HUES64 (cell line): ENCODE data around the gene RAP2A.

Experiments used
- H3K27ac ChIP-seq: 2 replicates; pipeline ENCODE4 v1.7.0; 2013; ENCODE audit warnings: low read depth, low read length, inconsistent platforms
- H3K27me3 ChIP-seq: 2 replicates; pipeline ENCODE4 v1.6.1; 2013; ENCODE audit warnings: mild to moderate bottlenecking, low read length; ENCODE audit not compliant: insufficient read depth
- H3K36me3 ChIP-seq: 2 replicates; pipeline ENCODE4 v1.6.1; 2013; ENCODE audit warnings: mild to moderate bottlenecking, low read length; ENCODE audit not compliant: insufficient read depth
- H3K4me1 ChIP-seq: 2 replicates; pipeline ENCODE4 v1.6.1; 2013; ENCODE audit warnings: mild to moderate bottlenecking, low read length, moderate library complexity; ENCODE audit not compliant: insufficient read depth
- H3K4me3 ChIP-seq: 2 replicates; pipeline ENCODE4 v1.5.1; 2013; ENCODE audit warnings: mild to moderate bottlenecking, low read length, moderate library complexity
- H3K9ac ChIP-seq: 2 replicates; pipeline ENCODE4 v1.6.1; 2013; ENCODE audit warnings: mild to moderate bottlenecking, low read depth, low read length
- H3K9me3 ChIP-seq: 2 replicates; pipeline ENCODE4 v1.6.1; 2013; ENCODE audit warnings: low read depth, low read length; ENCODE audit not compliant: insufficient read depth
- WGBS: fragments of 150-250, 120-280 bp; methylation state at CpG from one replicate; pipeline ENCODE4 v1.1.7; 2013; ENCODE audit warnings: missing lambda C conversion rate; 5-methylcytosine and 5-hydroxymethylcytosine counted together

The RAP2A gene

GRCh38 chr13:97499181-97499580, 65.2 kb downstream of the RAP2A start:
- WGBS, result 94% methylated on average over 4 of the region's 4 CpGs
- Histone ChIP-seq H3K27ac (no peak overlapping the region), H3K4me1 (no peaks in the 10 kb centered on the region)

GRCh38 chr13:97502181-97502580, 68.2 kb downstream of the RAP2A start:
- Histone ChIP-seq H3K9ac (no peak overlapping the region), H3K9me3 (no peaks in the 10 kb centered on the region), H3K27me3 (no peaks in the 10 kb centered on the region), H3K4me1 (no peaks in the 10 kb centered on the region), H3K4me3 (no peak overlapping the region), H3K27ac (no peak overlapping the region), H3K36me3 (no peaks in the 10 kb centered on the region)
- 91% methylated on average over 4 of the region's 4 CpGs for WGBS

More at GRCh38 chr13:97499181-97499580, 65.2 kb downstream of the RAP2A start:
- H3K36me3 ChIP-seq, result no peaks in the 10 kb centered on the region
- H3K4me3 ChIP-seq, result no peak overlapping the region
- no peak overlapping the region for H3K9ac ChIP-seq
- no peaks in the 10 kb centered on the region for H3K27me3 ChIP-seq
- H3K9me3 ChIP-seq, result no peaks in the 10 kb centered on the region

- no peak overlapping the region for H3K4me3 ChIP-seq
- no peak overlapping the region for H3K27ac ChIP-seq
- no peaks in the 10 kb centered on the region for H3K27me3 ChIP-seq
- H3K9ac ChIP-seq, result no peak overlapping the region
- no peaks in the 10 kb centered on the region for H3K4me1 ChIP-seq
- H3K36me3 ChIP-seq, result no peaks in the 10 kb centered on the region
- H3K9me3 ChIP-seq, result no peaks in the 10 kb centered on the region
- WGBS, result 62% methylated on average over 1 of the region's 1 CpG
These were observed 68.7 kb downstream of the RAP2A start for GRCh38 chr13:97502706-97503105.

GRCh38 chr13:97505017-97505416, 71.0 kb downstream of the RAP2A start:
- Histone ChIP-seq H3K27me3 (no peaks in the 10 kb centered on the region), H3K27ac (no peak overlapping the region), H3K9ac (no peak overlapping the region), H3K36me3 (no peaks in the 10 kb centered on the region), H3K4me1 (no peaks in the 10 kb centered on the region), H3K9me3 (no peaks in the 10 kb centered on the region), H3K4me3 (no peak overlapping the region)
- WGBS, result 87% methylated on average over 1 of the region's 1 CpG

GRCh38 chr13:97506511-97506910, 72.5 kb downstream of the RAP2A start:
- 83% methylated on average over 4 of the region's 4 CpGs for WGBS

GRCh38 chr13:97512732-97513131, 78.8 kb downstream of the RAP2A start:
- Histone ChIP-seq H3K4me1 (no peaks in the 10 kb centered on the region), H3K27ac (no peak overlapping the region), H3K27me3 (no peaks in the 10 kb centered on the region), H3K36me3 (no peaks in the 10 kb centered on the region), H3K4me3 (no peak overlapping the region), H3K9me3 (no peaks in the 10 kb centered on the region; the same call in 1 of the 2 replicates), H3K9ac (no peak overlapping the region)
- 85% methylated on average over 3 of the region's 3 CpGs for WGBS

More at GRCh38 chr13:97506511-97506910, 72.5 kb downstream of the RAP2A start:
- Histone ChIP-seq H3K36me3 (no peaks in the 10 kb centered on the region), H3K4me1 (no peaks in the 10 kb centered on the region), H3K27me3 (no peaks in the 10 kb centered on the region), H3K9ac (no peak overlapping the region), H3K27ac (no peak overlapping the region), H3K4me3 (no peak overlapping the region), H3K9me3 (no peaks in the 10 kb centered on the region; the same call in 1 of the 2 replicates)

- Histone ChIP-seq H3K9ac (no peak overlapping the region), H3K36me3 (no peaks in the 10 kb centered on the region), H3K9me3 (no peaks in the 10 kb centered on the region; the same call in 1 of the 2 replicates), H3K4me1 (no peaks in the 10 kb centered on the region), H3K27me3 (no peaks in the 10 kb centered on the region), H3K4me3 (no peak overlapping the region), H3K27ac (no peak overlapping the region)
- WGBS, result 83% methylated on average over 1 of the region's 1 CpG
These were observed 81.7 kb downstream of the RAP2A start for GRCh38 chr13:97515643-97516042.

- no peak overlapping the region for H3K4me3 ChIP-seq
- no peaks in the 10 kb centered on the region for H3K4me1 ChIP-seq
- H3K36me3 ChIP-seq, result no peaks in the 10 kb centered on the region
- no peaks in the 10 kb centered on the region for H3K27me3 ChIP-seq
- no peaks in the 10 kb centered on the region for H3K9me3 ChIP-seq
- H3K9ac ChIP-seq, result no peak overlapping the region
- H3K27ac ChIP-seq, result no peak overlapping the region
- 82% methylated on average over 1 of the region's 1 CpG for WGBS
These were observed 84.0 kb downstream of the RAP2A start for GRCh38 chr13:97517967-97518366.
